ENCODE results near the gene URB1. TPM values are rescaled to one million over a fixed set of nuclear protein-coding genes. Genes with fewer than 3 reads are reported as not detected.

URB1 gene
- total and polyA plus RNA-seq, 2 experiments from 2014 or later = 7.7 to 44.1 TPM

GRCh38 chr21:32422064-32422463 is 29.3 kb upstream of the URB1 start:
- Mint-ChIP-seq H3K27me3 (ENCODE audit: insufficient read depth, low read depth, poor library complexity) (peaks cover 3% of the 10 kb centered on the region), H3K4me3 (no peak overlapping the region), H3K36me3 (ENCODE audit: low read depth) (peaks cover 7% of the 10 kb centered on the region), H3K9me3 (peaks cover 19% of the 10 kb centered on the region), H3K27ac (no peak overlapping the region), H3K4me1 (peaks cover 7% of the 10 kb centered on the region)
- no peak for DNase-seq (ENCODE audit: low spot score)
- Histone ChIP-seq H3K36me3 (ENCODE audit: insufficient read depth) (no peaks in the 10 kb centered on the region), H4K20me1 (replicated peaks; ENCODE audit: insufficient read depth) (no peaks in the 10 kb centered on the region), H3K4me3 (no peak overlapping the region), H3K9me2 (ENCODE audit: insufficient read depth) (no peaks in the 10 kb centered on the region), H2AFZ (no peak overlapping the region), H3K27me3 (ENCODE audit: insufficient read depth) (no peaks in the 10 kb centered on the region), H3K4me2 (no peak overlapping the region), H3K27ac (ENCODE audit: low read depth) (no peak overlapping the region), H3K79me2 (replicated peaks; ENCODE audit: insufficient read depth) (no peaks in the 10 kb centered on the region), H3K4me1 (ENCODE audit: insufficient read depth) (no peaks in the 10 kb centered on the region; the same call in none of the 2 replicates), H3F3A (replicated peaks; ENCODE audit: low read depth) (no peaks in the 10 kb centered on the region)
- TF ChIP-seq, protein P1, sequence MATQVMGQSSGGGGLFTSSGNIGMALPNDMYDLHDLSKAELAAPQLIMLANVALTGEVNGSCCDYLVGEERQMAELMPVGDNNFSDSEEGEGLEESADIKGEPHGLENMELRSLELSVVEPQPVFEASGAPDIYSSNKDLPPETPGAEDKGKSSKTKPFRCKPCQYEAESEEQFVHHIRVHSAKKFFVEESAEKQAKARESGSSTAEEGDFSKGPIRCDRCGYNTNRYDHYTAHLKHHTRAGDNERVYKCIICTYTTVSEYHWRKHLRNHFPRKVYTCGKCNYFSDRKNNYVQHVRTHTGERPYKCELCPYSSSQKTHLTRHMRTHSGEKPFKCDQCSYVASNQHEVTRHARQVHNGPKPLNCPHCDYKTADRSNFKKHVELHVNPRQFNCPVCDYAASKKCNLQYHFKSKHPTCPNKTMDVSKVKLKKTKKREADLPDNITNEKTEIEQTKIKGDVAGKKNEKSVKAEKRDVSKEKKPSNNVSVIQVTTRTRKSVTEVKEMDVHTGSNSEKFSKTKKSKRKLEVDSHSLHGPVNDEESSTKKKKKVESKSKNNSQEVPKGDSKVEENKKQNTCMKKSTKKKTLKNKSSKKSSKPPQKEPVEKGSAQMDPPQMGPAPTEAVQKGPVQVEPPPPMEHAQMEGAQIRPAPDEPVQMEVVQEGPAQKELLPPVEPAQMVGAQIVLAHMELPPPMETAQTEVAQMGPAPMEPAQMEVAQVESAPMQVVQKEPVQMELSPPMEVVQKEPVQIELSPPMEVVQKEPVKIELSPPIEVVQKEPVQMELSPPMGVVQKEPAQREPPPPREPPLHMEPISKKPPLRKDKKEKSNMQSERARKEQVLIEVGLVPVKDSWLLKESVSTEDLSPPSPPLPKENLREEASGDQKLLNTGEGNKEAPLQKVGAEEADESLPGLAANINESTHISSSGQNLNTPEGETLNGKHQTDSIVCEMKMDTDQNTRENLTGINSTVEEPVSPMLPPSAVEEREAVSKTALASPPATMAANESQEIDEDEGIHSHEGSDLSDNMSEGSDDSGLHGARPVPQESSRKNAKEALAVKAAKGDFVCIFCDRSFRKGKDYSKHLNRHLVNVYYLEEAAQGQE (IDR thresholded peaks at IDR 0.05; ENCODE audit: unreplicated experiment) = no peak
- TF ChIP-seq ZNF331 (CRISPR knock-in tag; IDR thresholded peaks at IDR 0.05; ENCODE audit: low read depth) = no peak
- TF ChIP-seq POLR2AphosphoS5 (IDR thresholded peaks at IDR 0.05; ENCODE audit: low read depth) = no peak
- TF ChIP-seq CREB1 (CRISPR knock-in tag; IDR thresholded peaks at IDR 0.05; ENCODE audit: low read depth) = no peak
- no peak for TF ChIP-seq JUNB (IDR thresholded peaks at IDR 0.05; ENCODE audit: unreplicated experiment)
- TF ChIP-seq EZH2 (IDR thresholded peaks at IDR 0.05; ENCODE audit: low read depth, unreplicated experiment) = no peak
- TF ChIP-seq, protein P2, sequence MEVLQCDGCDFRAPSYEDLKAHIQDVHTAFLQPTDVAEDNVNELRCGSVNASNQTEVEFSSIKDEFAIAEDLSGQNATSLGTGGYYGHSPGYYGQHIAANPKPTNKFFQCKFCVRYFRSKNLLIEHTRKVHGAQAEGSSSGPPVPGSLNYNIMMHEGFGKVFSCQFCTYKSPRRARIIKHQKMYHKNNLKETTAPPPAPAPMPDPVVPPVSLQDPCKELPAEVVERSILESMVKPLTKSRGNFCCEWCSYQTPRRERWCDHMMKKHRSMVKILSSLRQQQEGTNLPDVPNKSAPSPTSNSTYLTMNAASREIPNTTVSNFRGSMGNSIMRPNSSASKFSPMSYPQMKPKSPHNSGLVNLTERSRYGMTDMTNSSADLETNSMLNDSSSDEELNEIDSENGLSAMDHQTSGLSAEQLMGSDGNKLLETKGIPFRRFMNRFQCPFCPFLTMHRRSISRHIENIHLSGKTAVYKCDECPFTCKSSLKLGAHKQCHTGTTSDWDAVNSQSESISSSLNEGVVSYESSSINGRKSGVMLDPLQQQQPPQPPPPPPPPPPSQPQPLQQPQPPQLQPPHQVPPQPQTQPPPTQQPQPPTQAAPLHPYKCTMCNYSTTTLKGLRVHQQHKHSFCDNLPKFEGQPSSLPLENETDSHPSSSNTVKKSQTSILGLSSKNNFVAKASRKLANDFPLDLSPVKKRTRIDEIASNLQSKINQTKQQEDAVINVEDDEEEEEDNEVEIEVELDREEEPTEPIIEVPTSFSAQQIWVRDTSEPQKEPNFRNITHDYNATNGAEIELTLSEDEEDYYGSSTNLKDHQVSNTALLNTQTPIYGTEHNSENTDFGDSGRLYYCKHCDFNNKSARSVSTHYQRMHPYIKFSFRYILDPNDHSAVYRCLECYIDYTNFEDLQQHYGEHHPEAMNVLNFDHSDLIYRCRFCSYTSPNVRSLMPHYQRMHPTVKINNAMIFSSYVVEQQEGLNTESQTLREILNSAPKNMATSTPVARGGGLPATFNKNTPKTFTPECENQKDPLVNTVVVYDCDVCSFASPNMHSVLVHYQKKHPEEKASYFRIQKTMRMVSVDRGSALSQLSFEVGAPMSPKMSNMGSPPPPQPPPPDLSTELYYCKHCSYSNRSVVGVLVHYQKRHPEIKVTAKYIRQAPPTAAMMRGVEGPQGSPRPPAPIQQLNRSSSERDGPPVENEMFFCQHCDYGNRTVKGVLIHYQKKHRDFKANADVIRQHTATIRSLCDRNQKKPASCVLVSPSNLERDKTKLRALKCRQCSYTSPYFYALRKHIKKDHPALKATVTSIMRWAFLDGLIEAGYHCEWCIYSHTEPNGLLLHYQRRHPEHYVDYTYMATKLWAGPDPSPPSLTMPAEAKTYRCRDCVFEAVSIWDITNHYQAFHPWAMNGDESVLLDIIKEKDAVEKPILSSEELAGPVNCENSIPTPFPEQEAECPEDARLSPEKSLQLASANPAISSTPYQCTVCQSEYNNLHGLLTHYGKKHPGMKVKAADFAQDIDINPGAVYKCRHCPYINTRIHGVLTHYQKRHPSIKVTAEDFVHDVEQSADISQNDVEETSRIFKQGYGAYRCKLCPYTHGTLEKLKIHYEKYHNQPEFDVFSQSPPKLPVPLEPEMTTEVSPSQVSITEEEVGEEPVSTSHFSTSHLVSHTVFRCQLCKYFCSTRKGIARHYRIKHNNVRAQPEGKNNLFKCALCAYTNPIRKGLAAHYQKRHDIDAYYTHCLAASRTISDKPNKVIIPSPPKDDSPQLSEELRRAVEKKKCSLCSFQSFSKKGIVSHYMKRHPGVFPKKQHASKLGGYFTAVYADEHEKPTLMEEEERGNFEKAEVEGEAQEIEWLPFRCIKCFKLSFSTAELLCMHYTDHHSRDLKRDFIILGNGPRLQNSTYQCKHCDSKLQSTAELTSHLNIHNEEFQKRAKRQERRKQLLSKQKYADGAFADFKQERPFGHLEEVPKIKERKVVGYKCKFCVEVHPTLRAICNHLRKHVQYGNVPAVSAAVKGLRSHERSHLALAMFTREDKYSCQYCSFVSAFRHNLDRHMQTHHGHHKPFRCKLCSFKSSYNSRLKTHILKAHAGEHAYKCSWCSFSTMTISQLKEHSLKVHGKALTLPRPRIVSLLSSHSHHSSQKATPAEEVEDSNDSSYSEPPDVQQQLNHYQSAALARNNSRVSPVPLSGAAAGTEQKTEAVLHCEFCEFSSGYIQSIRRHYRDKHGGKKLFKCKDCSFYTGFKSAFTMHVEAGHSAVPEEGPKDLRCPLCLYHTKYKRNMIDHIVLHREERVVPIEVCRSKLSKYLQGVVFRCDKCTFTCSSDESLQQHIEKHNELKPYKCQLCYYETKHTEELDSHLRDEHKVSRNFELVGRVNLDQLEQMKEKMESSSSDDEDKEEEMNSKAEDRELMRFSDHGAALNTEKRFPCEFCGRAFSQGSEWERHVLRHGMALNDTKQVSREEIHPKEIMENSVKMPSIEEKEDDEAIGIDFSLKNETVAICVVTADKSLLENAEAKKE (CRISPR knock-in tag; IDR thresholded peaks at IDR 0.05) = no peak
- TF ChIP-seq ZNF114 (CRISPR knock-in tag; IDR thresholded peaks at IDR 0.05) = no peak
- TF ChIP-seq STAT1 (IDR thresholded peaks at IDR 0.05; ENCODE audit: unreplicated experiment) = no peak
- no peak for TF ChIP-seq EZH2phosphoT487 (IDR thresholded peaks at IDR 0.05; ENCODE audit: unreplicated experiment)
- no peak for TF ChIP-seq CTCF (conservative IDR thresholded peaks at IDR 0.05; ENCODE audit: low read depth in 2 of 2)
- TF ChIP-seq NANOG (IDR thresholded peaks at IDR 0.05; ENCODE audit: borderline replicate concordance) = no peak
- no peak for TF ChIP-seq ETS1 (IDR thresholded peaks at IDR 0.05)
- ATAC-seq = no peak
